ENCODE results near the gene SPECC1. TPM values are rescaled to one million over a fixed set of nuclear protein-coding genes. Genes with fewer than 3 reads are reported as not detected.

The SPECC1 gene
- total RNA-seq, 3 donors from 2014 or later = 36.4 to 59.0 (median 51.8) TPM

DNA sequence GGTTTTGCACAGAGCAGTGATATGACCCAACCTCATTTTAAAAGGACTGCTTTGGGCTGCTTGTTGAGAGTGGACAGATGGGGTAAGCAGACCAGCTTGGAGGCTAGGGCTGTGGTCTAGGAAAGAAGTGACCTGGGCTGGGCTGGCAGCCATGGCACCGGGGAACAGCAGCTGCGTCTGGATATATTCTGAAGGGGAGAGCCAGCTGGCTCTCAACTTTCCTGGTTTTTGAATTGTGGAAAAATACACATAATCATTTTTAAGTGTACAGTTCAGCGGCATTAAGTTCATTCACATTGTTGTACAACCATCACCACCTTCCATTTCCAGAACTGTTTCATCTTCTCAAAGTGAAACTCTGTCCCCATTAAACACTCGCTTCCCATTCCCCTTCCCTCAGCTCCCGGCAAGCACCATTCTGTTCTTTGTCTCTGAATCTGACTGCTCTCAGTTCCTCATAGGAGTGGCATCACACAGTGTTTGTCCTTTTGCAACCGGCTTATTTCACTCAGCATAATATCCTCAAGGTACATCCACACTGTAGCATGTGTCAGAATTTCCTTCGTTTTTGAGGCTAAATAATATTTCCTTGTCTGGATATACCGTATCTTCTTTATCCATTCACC, 113.2 kb downstream of the SPECC1 start:
- DNase-seq (ENCODE audit: low spot score in 2 of 2) = no peak
- Histone ChIP-seq H3K27ac (no peak overlapping the region), H3K36me3 (no peaks in the 10 kb centered on the region), H3K4me3 (no peak overlapping the region), H3K9me3 (no peaks in the 10 kb centered on the region), H3K27me3 (no peaks in the 10 kb centered on the region), H3K4me1 (no peaks in the 10 kb centered on the region)
- TF ChIP-seq POLR2A (IDR thresholded peaks at IDR 0.05) (no peak), POLR2AphosphoS5 (IDR thresholded peaks at IDR 0.05) (no peak)
- TF ChIP-seq, protein P1, sequence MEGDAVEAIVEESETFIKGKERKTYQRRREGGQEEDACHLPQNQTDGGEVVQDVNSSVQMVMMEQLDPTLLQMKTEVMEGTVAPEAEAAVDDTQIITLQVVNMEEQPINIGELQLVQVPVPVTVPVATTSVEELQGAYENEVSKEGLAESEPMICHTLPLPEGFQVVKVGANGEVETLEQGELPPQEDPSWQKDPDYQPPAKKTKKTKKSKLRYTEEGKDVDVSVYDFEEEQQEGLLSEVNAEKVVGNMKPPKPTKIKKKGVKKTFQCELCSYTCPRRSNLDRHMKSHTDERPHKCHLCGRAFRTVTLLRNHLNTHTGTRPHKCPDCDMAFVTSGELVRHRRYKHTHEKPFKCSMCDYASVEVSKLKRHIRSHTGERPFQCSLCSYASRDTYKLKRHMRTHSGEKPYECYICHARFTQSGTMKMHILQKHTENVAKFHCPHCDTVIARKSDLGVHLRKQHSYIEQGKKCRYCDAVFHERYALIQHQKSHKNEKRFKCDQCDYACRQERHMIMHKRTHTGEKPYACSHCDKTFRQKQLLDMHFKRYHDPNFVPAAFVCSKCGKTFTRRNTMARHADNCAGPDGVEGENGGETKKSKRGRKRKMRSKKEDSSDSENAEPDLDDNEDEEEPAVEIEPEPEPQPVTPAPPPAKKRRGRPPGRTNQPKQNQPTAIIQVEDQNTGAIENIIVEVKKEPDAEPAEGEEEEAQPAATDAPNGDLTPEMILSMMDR (IDR thresholded peaks at IDR 0.05) = no peak
- intact Hi-C loops (cut with DNase I; ENCODE audit: low total_unique reads) = no loop called here

DNA sequence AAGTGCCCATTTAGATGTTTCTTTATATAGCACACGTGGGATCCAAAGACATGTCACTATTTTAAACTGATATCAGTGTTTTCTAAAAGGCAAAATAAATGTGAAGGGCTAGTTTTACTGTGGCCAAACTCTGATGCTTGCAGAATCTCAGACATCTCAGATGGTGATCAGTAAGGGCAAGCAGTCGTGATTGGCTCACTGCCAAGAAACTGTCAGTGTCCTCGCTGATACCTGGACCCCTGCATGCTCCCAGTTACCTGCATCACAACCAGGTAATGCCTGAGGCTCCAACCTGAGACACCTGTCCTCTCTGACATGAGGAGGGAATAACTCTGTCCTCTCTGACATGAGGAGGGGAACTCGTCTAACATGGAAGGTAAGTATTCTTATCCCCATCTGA, 114.0 kb downstream of the SPECC1 start:
- no peak for TF ChIP-seq POLR2AphosphoS5 (IDR thresholded peaks at IDR 0.05)
- TF ChIP-seq POLR2A (IDR thresholded peaks at IDR 0.05) = no peak
- TF ChIP-seq, protein P1 (IDR thresholded peaks at IDR 0.05) = no peak
- Histone ChIP-seq H3K4me3 (no peak overlapping the region), H3K27ac (no peak overlapping the region), H3K27me3 (no peaks in the 10 kb centered on the region), H3K9me3 (no peaks in the 10 kb centered on the region), H3K4me1 (no peaks in the 10 kb centered on the region), H3K36me3 (no peaks in the 10 kb centered on the region)
- DNase-seq (ENCODE audit: low spot score in 2 of 2) = no peak
- intact Hi-C loops (cut with DNase I; ENCODE audit: low total_unique reads) = no loop called here

DNA sequence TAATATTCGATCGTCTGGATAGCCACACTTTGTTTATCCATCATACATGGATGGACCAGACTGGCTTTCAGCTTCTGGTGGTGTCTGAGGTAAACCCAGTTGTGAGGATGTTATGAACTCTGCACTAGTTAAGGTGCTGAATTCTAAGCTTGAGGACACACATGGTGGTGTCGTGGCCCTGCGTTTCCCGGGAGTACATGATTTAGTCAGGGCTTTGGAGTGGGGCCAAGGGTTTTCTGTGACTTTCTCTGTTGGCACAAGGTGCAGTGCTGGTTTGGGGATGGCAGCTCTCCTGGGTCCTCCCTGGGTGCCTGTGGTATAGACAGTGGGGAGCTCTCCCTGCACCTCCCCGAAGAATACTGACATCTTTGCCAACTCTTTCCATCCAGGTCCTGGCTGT, 116.6 kb downstream of the SPECC1 start:
- no peaks in the 10 kb centered on the region for H3K9me3 ChIP-seq
- DNase-seq (ENCODE audit: low spot score in 2 of 2) = no peak
- no peak overlapping the region for H3K4me3 ChIP-seq
- no peaks in the 10 kb centered on the region for H3K36me3 ChIP-seq
- no peak for TF ChIP-seq POLR2AphosphoS5 (IDR thresholded peaks at IDR 0.05)
- TF ChIP-seq, protein P1 (IDR thresholded peaks at IDR 0.05) = no peak
- TF ChIP-seq POLR2A (IDR thresholded peaks at IDR 0.05) = no peak
- no peaks in the 10 kb centered on the region for H3K4me1 ChIP-seq
- H3K27ac ChIP-seq = no peak overlapping the region
- intact Hi-C loops (cut with DNase I; ENCODE audit: low total_unique reads) = no loop called here
- no peaks in the 10 kb centered on the region for H3K27me3 ChIP-seq

DNA sequence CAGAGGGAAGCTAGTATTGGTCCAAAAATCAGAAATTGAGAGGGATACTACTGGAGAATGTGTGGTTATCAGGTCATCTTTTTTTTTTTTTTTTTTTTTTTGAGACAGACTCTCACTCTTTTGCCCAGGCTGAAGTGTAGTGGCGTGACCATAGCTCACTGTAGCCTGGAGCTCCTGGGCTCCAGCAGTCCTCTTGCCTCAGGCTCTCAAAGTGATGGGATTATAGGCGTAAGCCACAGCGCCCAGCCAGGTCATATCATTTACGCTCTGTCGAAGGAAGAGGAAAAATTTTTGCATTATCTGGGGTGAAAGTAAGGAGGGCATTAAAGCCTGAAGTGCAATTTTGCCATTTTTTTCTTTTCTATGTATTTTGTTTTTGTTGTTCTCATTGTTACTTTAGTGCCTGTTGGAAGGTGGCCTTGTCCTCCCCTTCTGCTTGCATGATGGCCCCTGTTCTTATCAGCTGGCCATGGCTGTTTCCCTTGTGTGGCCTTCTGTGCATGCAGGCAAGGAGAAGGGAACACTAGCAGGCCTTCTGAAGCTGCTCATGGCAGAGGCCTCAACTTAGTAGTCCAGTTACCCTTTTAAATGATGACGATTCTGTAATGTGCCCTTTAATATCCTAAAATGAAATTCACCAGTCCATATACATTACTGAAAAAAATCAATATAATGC, 118.3 kb downstream of the SPECC1 start:
- H3K4me1 ChIP-seq = no peaks in the 10 kb centered on the region
- DNase-seq (ENCODE audit: low spot score in 2 of 2) = no peak
- no peak overlapping the region for H3K27ac ChIP-seq
- no peaks in the 10 kb centered on the region for H3K27me3 ChIP-seq
- no peak overlapping the region for H3K4me3 ChIP-seq
- TF ChIP-seq POLR2A (IDR thresholded peaks at IDR 0.05) (no peak), POLR2AphosphoS5 (IDR thresholded peaks at IDR 0.05) (no peak)
- TF ChIP-seq, protein P1 (IDR thresholded peaks at IDR 0.05) = no peak
- no peaks in the 10 kb centered on the region for H3K36me3 ChIP-seq
- intact Hi-C loops (cut with DNase I; ENCODE audit: low total_unique reads) = no loop called here
- H3K9me3 ChIP-seq = peaks cover 0 to 5% of the 10 kb centered on the region in 2 donors

DNA sequence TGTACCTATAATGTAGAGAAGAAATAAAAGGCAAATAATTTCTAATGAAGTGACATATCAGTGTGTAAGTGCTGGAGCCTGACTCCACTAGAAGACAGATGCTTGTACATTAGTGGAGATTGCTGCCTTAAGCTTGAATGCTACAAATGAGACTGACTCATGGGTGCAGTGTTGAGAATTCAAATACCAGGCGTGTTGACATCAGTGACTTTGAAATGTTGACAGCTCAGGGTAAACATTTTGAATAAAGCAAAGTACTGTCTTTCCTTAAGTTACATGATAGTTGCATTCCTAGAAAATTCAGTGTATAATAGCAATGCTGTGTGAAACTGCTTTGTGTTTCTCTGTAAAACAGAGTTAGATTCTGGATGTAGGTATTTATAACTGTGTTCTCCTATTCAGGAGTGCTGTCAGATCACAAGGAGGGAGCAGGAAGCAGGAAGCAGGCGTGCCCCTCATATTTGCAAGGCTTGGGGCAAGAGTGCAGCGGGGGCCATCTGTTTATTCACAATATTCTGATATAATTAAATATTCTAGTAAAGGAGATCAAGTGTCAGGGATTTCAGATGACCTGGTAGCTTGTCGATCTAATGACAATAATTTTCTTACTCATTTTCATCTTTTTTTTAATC, 119.0 kb downstream of the SPECC1 start:
- H3K4me1 ChIP-seq = no peaks in the 10 kb centered on the region
- no peaks in the 10 kb centered on the region for H3K27me3 ChIP-seq
- no peak overlapping the region for H3K4me3 ChIP-seq
- H3K27ac ChIP-seq = no peak overlapping the region
- no peaks in the 10 kb centered on the region for H3K36me3 ChIP-seq
- DNase-seq (ENCODE audit: low spot score in 2 of 2) = no peak
- intact Hi-C loops (cut with DNase I; ENCODE audit: low total_unique reads) = no loop called here
- TF ChIP-seq POLR2A (IDR thresholded peaks at IDR 0.05) (no peak), POLR2AphosphoS5 (IDR thresholded peaks at IDR 0.05) (no peak)
- TF ChIP-seq, protein P1 (IDR thresholded peaks at IDR 0.05) = no peak
- H3K9me3 ChIP-seq = peaks cover 0 to 5% of the 10 kb centered on the region in 2 donors

Measured in breast epithelium (tissue), 4 donors.